SU-DHL-6 (cell line): Measurements from ENCODE around the gene ANGPTL8.

Experiments used
- H2AFZ ChIP-seq: fragments of 200-600 bp; sonication (generic); 2 replicates; pipeline ENCODE4 v1.6.1; 2014; ENCODE audit warnings: low read depth, mild to moderate bottlenecking, moderate library complexity, mixed read lengths, antibody characterized with exemption, low read length; ENCODE audit not compliant: severe bottlenecking
- H3F3A ChIP-seq: fragments of 200-600 bp; shearing (Covaris generic); 2 replicates; pipeline ENCODE4 v1.6.0; 2016; ENCODE audit warnings: antibody characterized with exemption, mild to moderate bottlenecking; ENCODE audit not compliant: insufficient read depth
- H3K27ac ChIP-seq: fragments of 200-600 bp; sonication (generic); 2 replicates; pipeline ENCODE4 v1.5.1; 2016; ENCODE audit warnings: low read depth, mild to moderate bottlenecking, low read length, moderate library complexity, mixed read lengths
- H3K27me3 ChIP-seq: fragments of 200-600 bp; sonication (generic), shearing (Covaris generic); 2 replicates; pipeline ENCODE4 v1.6.0; 2014; ENCODE audit warnings: mild to moderate bottlenecking, low read length
- H3K36me3 ChIP-seq: fragments of 200-600 bp; sonication (generic); 2 replicates; pipeline ENCODE4 v1.6.1; 2014; ENCODE audit warnings: mild to moderate bottlenecking, low read length, mixed read lengths
- H3K4me2 ChIP-seq: fragments of 300-600, 200-600 bp; shearing (Covaris generic), sonication (generic); 2 replicates; pipeline ENCODE4 v1.6.0; 2014; ENCODE audit warnings: low read length, low read depth, mild to moderate bottlenecking; ENCODE audit not compliant: poor library complexity, severe bottlenecking
- H3K4me3 ChIP-seq: fragments of 200-600 bp; sonication (generic); 2 replicates; pipeline ENCODE4 v1.5.1; 2014; ENCODE audit warnings: antibody characterized with exemption, low read length, mild to moderate bottlenecking, mixed read lengths; ENCODE audit not compliant: insufficient read depth, poor library complexity, severe bottlenecking
- H3K79me2 ChIP-seq: fragments of 200-600 bp; sonication (generic); 2 replicates; pipeline ENCODE4 v1.6.1; 2014; ENCODE audit warnings: mild to moderate bottlenecking, low read length, moderate library complexity; ENCODE audit not compliant: insufficient read depth
- H3K9ac ChIP-seq: fragments of 200-600 bp; sonication (generic); 2 replicates; pipeline ENCODE4 v1.7.0; 2014; ENCODE audit warnings: mild to moderate bottlenecking, low read length
- H3K9me2 ChIP-seq: fragments of 200-600 bp; sonication (generic); replicated peaks from 2 replicates; pipeline ENCODE4 v1.6.1; 2014; ENCODE audit warnings: low read length; ENCODE audit not compliant: insufficient read depth
- H3K9me3 ChIP-seq: fragments of 200-600 bp; sonication (generic); 2 replicates; pipeline ENCODE4 v1.6.1; 2014; ENCODE audit warnings: low read length, mixed read lengths; ENCODE audit not compliant: insufficient read depth
- H4K20me1 ChIP-seq: fragments of 200-600 bp; sonication (generic); 2 replicates; pipeline ENCODE4 v1.6.1; 2014; ENCODE audit warnings: low read depth, mild to moderate bottlenecking, antibody characterized with exemption, low read length, moderate library complexity, mixed read lengths
- CTCF ChIP-seq: fragments of 200-600 bp; sonication (generic); IDR thresholded peaks from one replicate; pipeline ENCODE4 v1.5.1; 2017; ENCODE audit warnings: antibody characterized with exemption, mild to moderate bottlenecking, low read length, moderate library complexity; ENCODE audit not compliant: insufficient read depth, poor library complexity, severe bottlenecking
- EZH2phosphoT487 ChIP-seq: fragments of 200-600 bp; sonication (generic), shearing (Covaris generic); conservative IDR thresholded peaks from 2 replicates; pipeline ENCODE4 v1.6.1; 2018; ENCODE audit warnings: mild to moderate bottlenecking, antibody characterized with exemption, low read length, moderate library complexity, mixed read lengths

ANGPTL8 gene

DNA sequence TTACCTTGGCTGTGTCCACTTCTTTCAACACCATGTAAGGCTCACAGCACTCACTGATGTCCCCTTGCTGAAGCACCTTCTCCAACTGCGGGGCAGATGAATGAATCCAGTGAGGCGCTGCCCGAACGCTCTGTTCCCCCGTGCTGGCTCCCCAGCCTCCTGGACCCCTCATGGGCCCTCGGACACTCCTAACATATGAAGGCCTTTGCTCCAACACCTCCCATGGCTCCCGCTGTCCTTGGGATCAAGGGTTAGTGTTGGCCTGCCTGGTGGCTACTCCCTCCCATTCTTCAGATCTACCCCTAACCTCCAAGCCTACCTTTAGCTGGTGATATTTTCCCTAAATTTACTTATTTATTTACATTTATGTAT is 4.4 kb downstream of the ANGPTL8 start:
- Histone ChIP-seq H4K20me1 (no peaks in the 10 kb centered on the region), H3K27ac (no peak overlapping the region), H3K9me3 (no peaks in the 10 kb centered on the region), H3K36me3 (no peaks in the 10 kb centered on the region), H3K9me2 (no peaks in the 10 kb centered on the region), H3K9ac (no peak overlapping the region), H2AFZ (no peak overlapping the region), H3K4me3 (no peak overlapping the region), H3F3A (no peaks in the 10 kb centered on the region), H3K4me2 (peak overlapping the region; percentile 59), H3K27me3 (no peaks in the 10 kb centered on the region), H3K79me2 (no peaks in the 10 kb centered on the region)
- TF ChIP-seq EZH2phosphoT487, result no peak
- no peak for TF ChIP-seq CTCF

DNA sequence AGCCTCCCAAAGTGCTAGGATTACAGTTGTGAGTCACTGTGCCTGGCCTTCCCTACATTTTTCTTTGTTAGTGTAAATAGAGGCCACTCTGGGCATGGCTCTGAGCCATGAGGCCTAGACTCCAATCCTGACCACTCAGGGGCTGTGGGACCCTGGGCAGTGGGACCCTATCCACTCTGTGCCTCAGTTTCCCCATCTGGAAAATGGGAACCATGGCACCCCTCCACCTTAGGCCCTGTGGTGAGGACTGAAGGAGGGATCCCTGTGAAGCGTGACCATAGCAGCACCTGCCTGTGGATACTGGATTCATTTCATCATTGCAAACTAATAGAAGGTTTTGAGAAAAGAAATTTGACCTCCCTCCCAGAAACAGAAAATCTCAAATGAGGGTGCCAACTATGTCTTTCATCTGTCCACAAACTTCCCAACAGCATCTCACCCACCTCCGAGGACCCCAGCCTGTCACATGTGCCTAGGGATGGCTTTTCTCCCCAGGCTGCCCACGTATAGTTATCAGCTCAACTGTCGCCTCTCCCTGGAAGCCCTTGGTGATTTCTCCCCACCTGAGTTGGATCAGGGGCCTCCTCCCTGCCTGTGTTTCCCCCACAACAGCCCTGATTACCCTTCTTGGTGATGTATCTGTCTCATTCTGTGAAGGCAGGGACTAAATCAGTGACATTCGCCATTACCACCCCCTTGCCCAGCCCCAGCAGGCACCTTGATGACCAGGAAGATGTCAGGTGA is 5.6 kb downstream of the ANGPTL8 start:
- Histone ChIP-seq H2AFZ (no peak overlapping the region), H3K79me2 (no peaks in the 10 kb centered on the region), H3K9ac (no peak overlapping the region), H3K27ac (no peak overlapping the region), H3K4me2 (no peak overlapping the region), H3K27me3 (no peaks in the 10 kb centered on the region), H3F3A (no peaks in the 10 kb centered on the region), H3K36me3 (no peaks in the 10 kb centered on the region), H3K9me2 (no peaks in the 10 kb centered on the region), H4K20me1 (no peaks in the 10 kb centered on the region), H3K9me3 (no peaks in the 10 kb centered on the region), H3K4me3 (no peak overlapping the region)
- TF ChIP-seq EZH2phosphoT487, result no peak
- no peak for TF ChIP-seq CTCF

DNA sequence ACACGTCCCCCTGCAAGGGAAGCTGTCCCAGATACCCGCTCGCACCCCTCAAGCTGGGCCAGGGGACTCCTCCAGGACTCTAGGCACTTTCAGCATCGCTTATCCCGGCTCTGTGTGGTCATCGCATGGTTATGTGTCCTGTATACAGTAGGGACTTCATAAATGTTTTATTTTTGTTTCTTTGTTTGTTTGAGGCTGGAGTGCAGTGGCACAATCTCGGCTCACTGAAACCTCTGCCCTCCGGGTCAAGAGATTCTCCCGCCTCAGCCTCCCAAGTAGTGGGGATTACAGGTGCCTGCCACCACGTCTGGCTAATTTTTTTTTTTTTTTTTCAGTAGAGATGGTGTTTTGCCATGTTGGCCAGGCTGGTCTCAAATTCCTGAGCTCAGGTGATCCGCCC is 7.5 kb downstream of the ANGPTL8 start:
- no peaks in the 10 kb centered on the region for H3K9me3 ChIP-seq
- H3K9me2 ChIP-seq, result no peaks in the 10 kb centered on the region
- H3K4me3 ChIP-seq, result no peak overlapping the region
- no peaks in the 10 kb centered on the region for H3K27me3 ChIP-seq
- H3K9ac ChIP-seq, result no peak overlapping the region
- H3K4me2 ChIP-seq, result no peak overlapping the region
- no peaks in the 10 kb centered on the region for H3K36me3 ChIP-seq
- H3F3A ChIP-seq, result no peaks in the 10 kb centered on the region
- no peaks in the 10 kb centered on the region for H3K79me2 ChIP-seq
- no peak overlapping the region for H2AFZ ChIP-seq
- no peak overlapping the region for H3K27ac ChIP-seq
- H4K20me1 ChIP-seq, result no peaks in the 10 kb centered on the region
- TF ChIP-seq EZH2phosphoT487 (no peak), CTCF (no peak)
